Measurements from ENCODE around the gene HBZ. TPM values are rescaled to one million over a fixed set of nuclear protein-coding genes. Genes with fewer than 3 reads are reported as not detected.
"Not testable (repeated sequence)": the region's sequence is repeated elsewhere in the genome, so short reads cannot be mapped to it uniquely, and the experiment has no call there.

Gene HBZ
- total RNA-seq, 1 donor from 2014 or later, result not detected

DNA sequence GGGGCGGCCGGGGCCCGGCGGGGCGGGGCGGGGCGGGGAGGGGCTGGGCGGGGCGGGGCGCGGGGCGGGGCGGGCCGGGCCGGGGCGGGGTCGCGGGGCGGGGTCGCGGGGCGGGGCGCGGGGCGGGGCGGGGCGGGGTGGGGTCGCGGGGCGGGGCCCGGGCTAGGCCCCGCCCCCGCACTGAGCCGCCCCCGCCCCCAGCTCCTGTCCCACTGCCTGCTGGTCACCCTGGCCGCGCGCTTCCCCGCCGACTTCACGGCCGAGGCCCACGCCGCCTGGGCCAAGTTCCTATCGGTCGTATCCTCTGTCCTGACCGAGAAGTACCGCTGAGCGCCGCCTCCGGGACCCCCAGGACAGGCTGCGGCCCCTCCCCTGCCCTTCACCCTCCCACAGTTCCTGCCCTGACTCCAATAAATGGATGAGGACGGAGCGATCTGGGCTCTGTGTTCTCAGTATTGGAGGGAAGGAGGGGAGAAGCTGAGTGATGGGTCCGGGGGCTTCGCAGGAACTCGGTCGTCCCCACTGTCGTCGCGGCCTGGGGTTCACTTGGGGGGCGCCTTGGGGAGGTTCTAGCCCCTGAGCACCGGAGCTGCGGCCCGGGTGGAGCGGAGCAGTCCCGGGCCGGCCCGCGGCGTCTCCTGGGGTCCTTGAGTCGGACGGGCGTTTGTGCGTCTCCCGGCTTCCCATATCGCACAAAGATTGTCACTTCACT lies 12.5 kb downstream of the HBZ start:
- DNase-seq (ENCODE audit: low spot score), result no peak

DNA sequence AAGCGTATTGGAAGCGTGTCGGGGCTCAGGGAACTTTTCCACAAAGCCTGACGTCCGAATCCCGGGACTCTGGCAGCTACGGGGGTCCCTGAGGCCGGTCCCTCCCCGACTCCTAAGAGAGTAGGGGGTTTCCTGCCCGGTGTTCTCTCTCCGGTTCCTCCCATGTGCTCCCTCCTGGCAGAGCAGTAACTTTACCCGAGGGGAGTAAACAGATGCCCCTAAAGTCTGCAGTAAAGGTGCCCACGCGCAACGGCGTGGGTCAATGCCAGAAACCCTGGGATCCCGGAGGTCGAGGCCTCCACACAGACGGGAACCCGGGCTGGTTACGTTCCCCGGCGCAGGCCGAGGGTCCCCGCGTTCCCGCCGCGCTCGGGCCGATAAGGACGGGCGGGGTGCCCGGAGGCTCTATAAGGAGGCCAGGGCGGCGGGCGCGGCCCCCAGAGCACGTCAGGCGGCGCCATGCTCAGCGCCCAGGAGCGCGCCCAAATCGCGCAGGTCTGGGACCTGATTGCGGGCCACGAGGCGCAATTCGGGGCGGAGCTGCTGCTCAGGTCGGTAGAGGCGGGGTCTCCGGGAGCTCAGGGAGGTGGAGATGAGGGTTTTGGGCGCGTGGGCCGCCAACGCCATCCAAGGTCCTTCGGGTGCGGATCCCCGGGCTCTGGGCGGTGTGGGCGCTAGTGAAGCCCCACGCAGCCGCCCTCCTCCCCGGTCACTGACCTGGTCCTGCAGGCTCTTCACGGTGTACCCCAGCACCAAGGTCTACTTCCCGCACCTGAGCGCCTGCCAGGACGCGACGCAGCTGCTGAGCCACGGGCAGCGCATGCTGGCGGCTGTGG lies 13.3 kb downstream of the HBZ start, which contains the start of gene HBM:
TSS of gene HBM (plus strand) at position 440 of the 836 bp plus-strand sequence. CDS start at position 460, 20 bp downstream.
- no peak for DNase-seq (ENCODE audit: low spot score)

DNA sequence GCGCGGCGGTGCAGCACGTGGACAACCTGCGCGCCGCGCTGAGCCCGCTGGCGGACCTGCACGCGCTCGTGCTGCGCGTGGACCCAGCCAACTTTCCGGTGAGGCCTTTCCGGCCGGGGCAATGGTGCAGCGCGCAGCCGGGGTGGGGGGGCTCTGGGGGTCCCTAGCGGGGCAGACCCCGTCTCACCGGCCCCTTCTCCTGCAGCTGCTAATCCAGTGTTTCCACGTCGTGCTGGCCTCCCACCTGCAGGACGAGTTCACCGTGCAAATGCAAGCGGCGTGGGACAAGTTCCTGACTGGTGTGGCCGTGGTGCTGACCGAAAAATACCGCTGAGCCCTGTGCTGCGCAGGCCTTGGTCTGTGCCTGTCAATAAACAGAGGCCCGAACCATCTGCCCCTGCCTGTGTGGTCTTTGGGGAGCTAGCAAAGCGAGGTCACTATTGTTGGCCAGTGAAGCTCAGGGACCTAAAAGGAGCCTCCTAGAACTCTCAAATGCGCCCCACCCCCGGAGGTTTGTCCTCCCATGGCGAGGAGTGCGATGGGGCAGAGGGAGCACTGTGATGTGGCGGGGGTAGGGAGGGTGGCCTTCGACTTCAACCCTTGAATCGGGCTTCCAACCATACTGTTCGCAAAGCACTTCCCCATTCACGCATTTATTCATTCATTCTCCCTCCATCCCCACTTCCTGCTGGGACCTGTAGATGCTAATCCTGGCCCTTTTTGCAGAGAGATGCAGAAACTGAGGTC lies 14.1 kb downstream of the HBZ start:
- no peak for DNase-seq (ENCODE audit: low spot score)

DNA sequence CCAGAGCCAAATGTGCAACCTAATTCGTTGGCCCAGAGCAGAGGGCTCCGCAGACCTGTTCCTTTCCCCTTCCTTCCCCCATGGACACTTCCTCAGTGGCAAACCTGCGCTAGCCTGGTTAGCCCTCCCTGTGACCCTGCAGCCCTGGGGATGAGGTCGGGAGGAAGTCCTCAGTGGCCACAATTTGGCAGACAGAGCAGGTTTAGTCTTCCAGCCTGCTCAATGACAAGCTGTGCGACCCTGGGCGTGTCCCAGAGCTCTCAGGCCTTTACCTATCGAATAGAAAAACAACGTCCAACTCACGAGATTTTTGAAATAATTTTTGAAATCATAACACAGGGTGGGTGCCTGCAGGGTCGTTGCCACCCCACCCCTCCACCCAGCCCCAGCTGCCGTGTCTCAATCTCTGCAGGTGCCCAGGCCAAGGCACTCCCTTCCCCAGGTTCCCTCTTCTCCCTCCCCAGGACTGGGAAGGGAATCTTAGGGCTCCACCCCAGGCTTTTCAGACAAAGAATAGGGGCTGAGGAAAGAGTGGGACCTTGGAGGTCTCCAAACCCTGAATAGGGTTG lies 14.8 kb downstream of the HBZ start:
- DNase-seq (ENCODE audit: low spot score), result no peak

DNA sequence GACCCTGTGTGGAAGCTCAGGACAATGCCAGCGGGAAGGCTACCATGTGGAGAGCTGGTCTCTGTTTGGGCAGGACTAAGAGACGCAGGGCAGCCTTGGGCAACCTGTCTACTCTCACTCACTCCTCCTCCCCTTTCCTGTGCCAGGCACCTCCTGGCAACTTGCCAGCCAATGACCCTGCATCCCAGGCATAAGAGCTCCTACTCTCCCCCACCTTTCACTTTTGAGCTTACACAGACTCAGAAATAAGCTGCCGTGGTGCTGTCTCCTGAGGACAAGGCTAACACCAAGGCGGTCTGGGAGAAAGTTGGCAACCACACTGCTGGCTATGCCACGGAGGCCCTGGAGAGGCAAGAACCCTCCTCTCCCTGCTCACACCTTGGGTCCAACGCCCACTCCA lies 16.0 kb downstream of the HBZ start:
- no peak for DNase-seq (ENCODE audit: low spot score)

DNA sequence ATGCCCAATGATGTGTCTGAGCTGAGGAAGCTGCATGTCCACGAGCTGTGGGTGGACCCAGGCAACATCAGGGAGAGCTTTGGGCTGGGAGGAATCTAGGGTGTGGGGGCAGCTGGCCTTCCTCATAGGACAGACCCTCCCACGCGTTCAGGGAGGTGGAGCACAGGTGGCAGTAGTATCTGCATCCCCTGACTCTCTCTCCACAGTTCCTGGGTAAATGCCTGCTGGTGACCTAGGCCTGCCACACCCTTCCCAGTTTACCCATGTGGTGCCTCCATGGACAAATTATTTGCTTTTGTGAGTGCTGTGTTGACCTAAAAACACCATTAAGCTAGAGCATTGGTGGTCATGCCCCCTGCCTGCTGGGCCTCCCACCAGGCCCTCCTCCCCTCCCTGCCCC lies 16.6 kb downstream of the HBZ start:
- DNase-seq (ENCODE audit: low spot score), result no peak

DNA sequence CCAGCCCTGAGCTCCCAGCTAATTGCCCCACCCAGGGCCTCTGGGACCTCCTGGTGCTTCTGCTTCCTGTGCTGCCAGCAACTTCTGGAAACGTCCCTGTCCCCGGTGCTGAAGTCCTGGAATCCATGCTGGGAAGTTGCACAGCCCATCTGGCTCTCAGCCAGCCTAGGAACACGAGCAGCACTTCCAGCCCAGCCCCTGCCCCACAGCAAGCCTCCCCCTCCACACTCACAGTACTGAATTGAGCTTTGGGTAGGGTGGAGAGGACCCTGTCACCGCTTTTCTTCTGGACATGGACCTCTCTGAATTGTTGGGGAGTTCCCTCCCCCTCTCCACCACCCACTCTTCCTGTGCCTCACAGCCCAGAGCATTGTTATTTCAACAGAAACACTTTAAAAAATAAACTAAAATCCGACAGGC lies 17.7 kb downstream of the HBZ start:
- not testable (repeated sequence) for DNase-seq (ENCODE audit: low spot score)

DNA sequence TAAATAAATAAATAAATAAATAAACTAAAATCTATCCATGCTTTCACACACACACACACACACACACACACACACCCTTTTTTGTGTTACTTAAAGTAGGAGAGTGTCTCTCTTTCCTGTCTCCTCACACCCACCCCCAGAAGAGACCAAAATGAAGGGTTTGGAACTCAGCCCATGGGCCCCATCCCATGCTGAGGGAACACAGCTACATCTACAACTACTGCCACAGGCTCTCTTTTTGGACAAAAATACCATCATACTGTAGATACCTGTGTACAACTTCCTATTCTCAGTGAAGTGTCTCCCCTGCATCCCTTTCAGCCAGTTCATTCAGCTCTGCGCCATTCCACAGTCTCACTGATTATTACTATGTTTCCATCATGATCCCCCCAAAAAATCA lies 18.3 kb downstream of the HBZ start:
- no peak for DNase-seq (ENCODE audit: low spot score)

DNA sequence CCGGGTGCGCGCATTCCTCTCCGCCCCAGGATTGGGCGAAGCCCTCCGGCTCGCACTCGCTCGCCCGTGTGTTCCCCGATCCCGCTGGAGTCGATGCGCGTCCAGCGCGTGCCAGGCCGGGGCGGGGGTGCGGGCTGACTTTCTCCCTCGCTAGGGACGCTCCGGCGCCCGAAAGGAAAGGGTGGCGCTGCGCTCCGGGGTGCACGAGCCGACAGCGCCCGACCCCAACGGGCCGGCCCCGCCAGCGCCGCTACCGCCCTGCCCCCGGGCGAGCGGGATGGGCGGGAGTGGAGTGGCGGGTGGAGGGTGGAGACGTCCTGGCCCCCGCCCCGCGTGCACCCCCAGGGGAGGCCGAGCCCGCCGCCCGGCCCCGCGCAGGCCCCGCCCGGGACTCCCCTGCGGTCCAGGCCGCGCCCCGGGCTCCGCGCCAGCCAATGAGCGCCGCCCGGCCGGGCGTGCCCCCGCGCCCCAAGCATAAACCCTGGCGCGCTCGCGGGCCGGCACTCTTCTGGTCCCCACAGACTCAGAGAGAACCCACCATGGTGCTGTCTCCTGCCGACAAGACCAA lies 20.0 kb downstream of the HBZ start, which contains the start of gene HBA2:
TSS of gene HBA2 (plus strand) at position 503 of the 568 bp plus-strand sequence. CDS start at position 540, 37 bp downstream.
- DNase-seq (ENCODE audit: low spot score), result not testable (repeated sequence)

DNA sequence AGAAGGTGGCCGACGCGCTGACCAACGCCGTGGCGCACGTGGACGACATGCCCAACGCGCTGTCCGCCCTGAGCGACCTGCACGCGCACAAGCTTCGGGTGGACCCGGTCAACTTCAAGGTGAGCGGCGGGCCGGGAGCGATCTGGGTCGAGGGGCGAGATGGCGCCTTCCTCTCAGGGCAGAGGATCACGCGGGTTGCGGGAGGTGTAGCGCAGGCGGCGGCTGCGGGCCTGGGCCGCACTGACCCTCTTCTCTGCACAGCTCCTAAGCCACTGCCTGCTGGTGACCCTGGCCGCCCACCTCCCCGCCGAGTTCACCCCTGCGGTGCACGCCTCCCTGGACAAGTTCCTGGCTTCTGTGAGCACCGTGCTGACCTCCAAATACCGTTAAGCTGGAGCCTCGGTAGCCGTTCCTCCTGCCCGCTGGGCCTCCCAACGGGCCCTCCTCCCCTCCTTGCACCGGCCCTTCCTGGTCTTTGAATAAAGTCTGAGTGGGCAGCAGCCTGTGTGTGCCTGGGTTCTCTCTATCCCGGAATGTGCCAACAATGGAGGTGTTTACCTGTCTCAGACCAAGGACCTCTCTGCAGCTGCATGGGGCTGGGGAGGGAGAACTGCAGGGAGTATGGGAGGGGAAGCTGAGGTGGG lies 20.9 kb downstream of the HBZ start:
- not testable (repeated sequence) for DNase-seq (ENCODE audit: low spot score)

DNA sequence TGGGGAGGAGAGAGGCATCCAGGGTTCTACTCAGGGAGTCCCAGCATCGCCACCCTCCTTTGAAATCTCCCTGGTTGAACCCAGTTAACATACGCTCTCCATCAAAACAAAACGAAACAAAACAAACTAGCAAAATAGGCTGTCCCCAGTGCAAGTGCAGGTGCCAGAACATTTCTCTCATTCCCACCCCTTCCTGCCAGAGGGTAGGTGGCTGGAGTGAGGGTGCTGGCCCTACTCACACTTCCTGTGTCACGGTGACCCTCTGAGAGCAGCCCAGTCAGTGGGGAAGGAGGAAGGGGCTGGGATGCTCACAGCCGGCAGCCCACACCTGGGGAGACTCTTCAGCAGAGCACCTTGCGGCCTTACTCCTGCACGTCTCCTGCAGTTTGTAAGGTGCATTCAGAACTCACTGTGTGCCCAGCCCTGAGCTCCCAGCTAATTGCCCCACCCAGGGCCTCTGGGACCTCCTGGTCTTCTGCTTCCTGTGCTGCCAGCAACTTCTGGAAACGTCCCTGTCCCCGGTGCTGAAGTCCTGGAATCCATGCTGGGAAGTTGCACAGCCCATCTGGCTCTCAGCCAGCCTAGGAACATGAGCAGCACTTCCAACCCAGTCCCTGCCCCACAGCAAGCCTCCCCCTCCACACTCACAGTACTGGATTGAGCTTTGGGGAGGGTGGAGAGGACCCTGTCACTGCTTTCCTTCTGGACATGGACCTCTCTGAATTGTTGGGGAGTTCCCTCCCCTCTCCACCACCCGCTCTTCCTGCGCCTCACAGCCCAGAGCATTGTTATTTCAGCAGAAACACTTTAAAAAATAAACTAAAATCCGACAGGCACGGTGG lies 21.7 kb downstream of the HBZ start:
- DNase-seq (ENCODE audit: low spot score), result not testable (repeated sequence)

DNA sequence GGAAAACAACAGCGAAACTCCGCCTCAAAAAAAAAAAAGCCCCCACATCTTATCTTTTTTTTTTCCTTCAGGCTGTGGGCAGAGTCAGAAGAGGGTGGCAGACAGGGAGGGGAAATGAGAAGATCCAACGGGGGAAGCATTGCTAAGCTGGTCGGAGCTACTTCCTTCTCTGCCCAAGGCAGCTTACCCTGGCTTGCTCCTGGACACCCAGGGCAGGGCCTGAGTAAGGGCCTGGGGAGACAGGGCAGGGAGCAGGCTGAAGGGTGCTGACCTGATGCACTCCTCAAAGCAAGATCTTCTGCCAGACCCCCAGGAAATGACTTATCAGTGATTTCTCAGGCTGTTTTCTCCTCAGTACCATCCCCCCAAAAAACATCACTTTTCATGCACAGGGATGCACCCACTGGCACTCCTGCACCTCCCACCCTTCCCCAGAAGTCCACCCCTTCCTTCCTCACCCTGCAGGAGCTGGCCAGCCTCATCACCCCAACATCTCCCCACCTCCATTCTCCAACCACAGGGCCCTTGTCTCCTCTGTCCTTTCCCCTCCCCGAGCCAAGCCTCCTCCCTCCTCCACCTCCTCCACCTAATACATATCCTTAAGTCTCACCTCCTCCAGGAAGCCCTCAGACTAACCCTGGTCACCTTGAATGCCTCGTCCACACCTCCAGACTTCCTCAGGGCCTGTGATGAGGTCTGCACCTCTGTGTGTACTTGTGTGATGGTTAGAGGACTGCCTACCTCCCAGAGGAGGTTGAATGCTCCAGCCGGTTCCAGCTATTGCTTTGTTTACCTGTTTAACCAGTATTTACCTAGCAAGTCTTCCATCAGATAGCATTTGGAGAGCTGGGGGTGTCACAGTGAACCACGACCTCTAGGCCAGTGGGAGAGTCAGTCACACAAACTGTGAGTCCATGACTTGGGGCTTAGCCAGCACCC lies 22.8 kb downstream of the HBZ start:
- no peak for DNase-seq (ENCODE audit: low spot score)

DNA sequence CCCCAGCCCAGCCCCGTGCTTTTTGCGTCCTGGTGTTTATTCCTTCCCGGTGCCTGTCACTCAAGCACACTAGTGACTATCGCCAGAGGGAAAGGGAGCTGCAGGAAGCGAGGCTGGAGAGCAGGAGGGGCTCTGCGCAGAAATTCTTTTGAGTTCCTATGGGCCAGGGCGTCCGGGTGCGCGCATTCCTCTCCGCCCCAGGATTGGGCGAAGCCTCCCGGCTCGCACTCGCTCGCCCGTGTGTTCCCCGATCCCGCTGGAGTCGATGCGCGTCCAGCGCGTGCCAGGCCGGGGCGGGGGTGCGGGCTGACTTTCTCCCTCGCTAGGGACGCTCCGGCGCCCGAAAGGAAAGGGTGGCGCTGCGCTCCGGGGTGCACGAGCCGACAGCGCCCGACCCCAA lies 23.6 kb downstream of the HBZ start:
- DNase-seq (ENCODE audit: low spot score), result not testable (repeated sequence)

DNA sequence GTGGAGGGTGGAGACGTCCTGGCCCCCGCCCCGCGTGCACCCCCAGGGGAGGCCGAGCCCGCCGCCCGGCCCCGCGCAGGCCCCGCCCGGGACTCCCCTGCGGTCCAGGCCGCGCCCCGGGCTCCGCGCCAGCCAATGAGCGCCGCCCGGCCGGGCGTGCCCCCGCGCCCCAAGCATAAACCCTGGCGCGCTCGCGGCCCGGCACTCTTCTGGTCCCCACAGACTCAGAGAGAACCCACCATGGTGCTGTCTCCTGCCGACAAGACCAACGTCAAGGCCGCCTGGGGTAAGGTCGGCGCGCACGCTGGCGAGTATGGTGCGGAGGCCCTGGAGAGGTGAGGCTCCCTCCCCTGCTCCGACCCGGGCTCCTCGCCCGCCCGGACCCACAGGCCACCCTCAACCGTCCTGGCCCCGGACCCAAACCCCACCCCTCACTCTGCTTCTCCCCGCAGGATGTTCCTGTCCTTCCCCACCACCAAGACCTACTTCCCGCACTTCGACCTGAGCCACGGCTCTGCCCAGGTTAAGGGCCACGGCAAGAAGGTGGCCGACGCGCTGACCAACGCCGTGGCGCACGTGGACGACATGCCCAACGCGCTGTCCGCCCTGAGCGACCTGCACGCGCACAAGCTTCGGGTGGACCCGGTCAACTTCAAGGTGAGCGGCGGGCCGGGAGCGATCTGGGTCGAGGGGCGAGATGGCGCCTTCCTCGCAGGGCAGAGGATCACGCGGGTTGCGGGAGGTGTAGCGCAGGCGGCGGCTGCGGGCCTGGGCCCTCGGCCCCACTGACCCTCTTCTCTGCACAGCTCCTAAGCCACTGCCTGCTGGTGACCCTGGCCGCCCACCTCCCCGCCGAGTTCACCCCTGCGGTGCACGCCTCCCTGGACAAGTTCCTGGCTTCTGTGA lies 24.3 kb downstream of the HBZ start, which contains the start of gene HBA1:
TSS of gene HBA1 (plus strand) at position 204 of the 906 bp plus-strand sequence. CDS start at position 241, 37 bp downstream.
- not testable (repeated sequence) for DNase-seq (ENCODE audit: low spot score)

DNA sequence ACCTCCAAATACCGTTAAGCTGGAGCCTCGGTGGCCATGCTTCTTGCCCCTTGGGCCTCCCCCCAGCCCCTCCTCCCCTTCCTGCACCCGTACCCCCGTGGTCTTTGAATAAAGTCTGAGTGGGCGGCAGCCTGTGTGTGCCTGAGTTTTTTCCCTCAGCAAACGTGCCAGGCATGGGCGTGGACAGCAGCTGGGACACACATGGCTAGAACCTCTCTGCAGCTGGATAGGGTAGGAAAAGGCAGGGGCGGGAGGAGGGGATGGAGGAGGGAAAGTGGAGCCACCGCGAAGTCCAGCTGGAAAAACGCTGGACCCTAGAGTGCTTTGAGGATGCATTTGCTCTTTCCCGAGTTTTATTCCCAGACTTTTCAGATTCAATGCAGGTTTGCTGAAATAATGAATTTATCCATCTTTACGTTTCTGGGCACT lies 25.0 kb downstream of the HBZ start:
- no peak for DNase-seq (ENCODE audit: low spot score)

DNA sequence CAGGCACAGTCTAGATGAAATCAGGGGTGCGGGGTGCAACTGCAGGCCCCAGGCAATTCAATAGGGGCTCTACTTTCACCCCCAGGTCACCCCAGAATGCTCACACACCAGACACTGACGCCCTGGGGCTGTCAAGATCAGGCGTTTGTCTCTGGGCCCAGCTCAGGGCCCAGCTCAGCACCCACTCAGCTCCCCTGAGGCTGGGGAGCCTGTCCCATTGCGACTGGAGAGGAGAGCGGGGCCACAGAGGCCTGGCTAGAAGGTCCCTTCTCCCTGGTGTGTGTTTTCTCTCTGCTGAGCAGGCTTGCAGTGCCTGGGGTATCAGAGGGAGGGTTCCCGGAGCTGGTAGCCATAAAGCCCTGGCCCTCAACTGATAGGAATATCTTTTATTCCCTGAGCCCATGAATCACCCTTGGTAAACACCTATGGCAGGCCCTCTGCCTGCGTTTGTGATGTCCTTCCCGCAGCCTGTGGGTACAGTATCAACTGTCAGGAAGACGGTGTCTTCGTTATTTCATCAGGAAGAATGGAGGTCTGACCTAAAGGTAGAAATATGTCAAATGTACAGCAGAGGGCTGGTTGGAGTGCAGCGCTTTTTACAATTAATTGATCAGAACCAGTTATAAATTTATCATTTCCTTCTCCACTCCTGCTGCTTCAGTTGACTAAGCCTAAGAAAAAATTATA lies 25.7 kb downstream of the HBZ start:
- DNase-seq (ENCODE audit: low spot score), result no peak

DNA sequence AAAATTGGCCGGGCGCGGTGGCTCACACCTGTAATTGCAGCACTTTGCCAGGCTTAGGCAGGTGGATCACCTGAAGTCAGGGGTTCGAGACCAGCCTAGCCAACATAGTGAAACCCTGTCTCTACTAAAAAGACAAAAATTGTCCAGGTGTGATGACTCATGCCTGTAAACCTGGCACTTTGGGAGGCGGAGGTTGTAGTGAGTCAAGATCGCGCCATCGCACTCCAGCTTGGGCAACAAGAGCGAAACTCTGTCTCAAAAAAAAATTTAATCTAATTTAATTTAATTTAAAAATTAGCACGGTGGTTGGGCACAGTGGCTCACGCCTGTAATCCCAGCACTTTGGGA lies 26.2 kb downstream of the HBZ start:
- no peak for DNase-seq (ENCODE audit: low spot score)
